Measurements from ENCODE around the gene ERBB4. TPM values are rescaled to one million over a fixed set of nuclear protein-coding genes. Genes with fewer than 3 reads are reported as not detected.

Gene ERBB4
- total and polyA plus RNA-seq, 7 donors: under 0.01 to 0.33 (median 0.08) TPM; not detected in 1

DNA sequence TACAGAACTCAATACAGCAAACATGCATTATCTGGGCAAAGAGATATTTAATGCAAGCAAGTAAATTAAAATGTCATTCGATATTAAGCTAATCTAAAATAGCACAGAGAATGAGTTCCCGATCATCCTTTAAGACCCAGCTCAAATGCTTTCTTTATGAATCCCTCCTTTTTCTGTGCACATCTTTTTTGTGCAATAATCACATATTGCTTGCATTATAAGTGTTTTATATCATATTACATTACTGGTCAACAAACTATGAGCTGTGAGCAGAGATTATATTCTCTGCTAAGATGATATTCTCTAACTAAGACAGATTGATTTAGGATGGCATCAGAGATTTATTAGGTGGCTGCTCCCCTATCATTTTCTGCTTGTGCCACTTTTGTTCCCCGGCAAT, 146.1 kb downstream of the ERBB4 start:
- 88 to 92% methylated on average over 3 of the region's 3 CpGs for WGBS, 2 donors
- Histone ChIP-seq H3K4me3 (no peak overlapping the region), H3K4me1 (no peaks in the 10 kb centered on the region), H3K9me3 (no peaks in the 10 kb centered on the region), H3K27me3 (no peaks in the 10 kb centered on the region), H3K36me3 (no peaks in the 10 kb centered on the region), H3K27ac (no peak overlapping the region)
- TF ChIP-seq POLR2A (IDR thresholded peaks at IDR 0.05): no peak
- TF ChIP-seq, protein P1, sequence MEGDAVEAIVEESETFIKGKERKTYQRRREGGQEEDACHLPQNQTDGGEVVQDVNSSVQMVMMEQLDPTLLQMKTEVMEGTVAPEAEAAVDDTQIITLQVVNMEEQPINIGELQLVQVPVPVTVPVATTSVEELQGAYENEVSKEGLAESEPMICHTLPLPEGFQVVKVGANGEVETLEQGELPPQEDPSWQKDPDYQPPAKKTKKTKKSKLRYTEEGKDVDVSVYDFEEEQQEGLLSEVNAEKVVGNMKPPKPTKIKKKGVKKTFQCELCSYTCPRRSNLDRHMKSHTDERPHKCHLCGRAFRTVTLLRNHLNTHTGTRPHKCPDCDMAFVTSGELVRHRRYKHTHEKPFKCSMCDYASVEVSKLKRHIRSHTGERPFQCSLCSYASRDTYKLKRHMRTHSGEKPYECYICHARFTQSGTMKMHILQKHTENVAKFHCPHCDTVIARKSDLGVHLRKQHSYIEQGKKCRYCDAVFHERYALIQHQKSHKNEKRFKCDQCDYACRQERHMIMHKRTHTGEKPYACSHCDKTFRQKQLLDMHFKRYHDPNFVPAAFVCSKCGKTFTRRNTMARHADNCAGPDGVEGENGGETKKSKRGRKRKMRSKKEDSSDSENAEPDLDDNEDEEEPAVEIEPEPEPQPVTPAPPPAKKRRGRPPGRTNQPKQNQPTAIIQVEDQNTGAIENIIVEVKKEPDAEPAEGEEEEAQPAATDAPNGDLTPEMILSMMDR (IDR thresholded peaks at IDR 0.05): no peak
- TF ChIP-seq POLR2AphosphoS5 (IDR thresholded peaks at IDR 0.05): no peak
- TF ChIP-seq EP300 (IDR thresholded peaks at IDR 0.05): no peak
- intact Hi-C loops (cut with DNase I): no loop called here
- no peak for DNase-seq

DNA sequence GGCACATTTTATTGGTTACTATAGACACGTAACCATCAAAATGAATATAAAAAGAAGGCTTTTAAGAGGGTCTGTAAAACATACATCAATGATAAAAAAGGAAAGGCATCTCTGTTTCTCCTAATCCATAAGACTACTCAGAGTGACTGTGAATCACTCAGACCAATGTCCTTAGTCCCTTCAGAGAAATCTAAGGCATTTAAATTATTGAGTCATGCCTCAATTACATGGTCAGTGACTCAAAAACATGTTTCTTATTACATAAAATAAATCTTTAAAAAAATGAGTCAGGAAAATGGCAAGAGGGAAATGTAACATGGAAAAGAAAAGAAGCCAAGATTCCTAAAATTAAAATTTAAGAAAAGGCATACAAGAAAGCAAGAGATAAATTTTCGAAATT, 146.6 kb downstream of the ERBB4 start:
- intact Hi-C loops (cut with DNase I): no loop called here
- WGBS, 2 donors: 58 to 72% methylated on average over 2 of the region's 2 CpGs
- no peak for DNase-seq
- Histone ChIP-seq H3K4me1 (no peaks in the 10 kb centered on the region), H3K27me3 (no peaks in the 10 kb centered on the region), H3K9me3 (no peaks in the 10 kb centered on the region), H3K4me3 (no peak overlapping the region), H3K36me3 (no peaks in the 10 kb centered on the region), H3K27ac (no peak overlapping the region)
- TF ChIP-seq POLR2A (IDR thresholded peaks at IDR 0.05) (no peak), POLR2AphosphoS5 (IDR thresholded peaks at IDR 0.05) (no peak), EP300 (IDR thresholded peaks at IDR 0.05) (no peak)
- TF ChIP-seq, protein P1 (IDR thresholded peaks at IDR 0.05): no peak

DNA sequence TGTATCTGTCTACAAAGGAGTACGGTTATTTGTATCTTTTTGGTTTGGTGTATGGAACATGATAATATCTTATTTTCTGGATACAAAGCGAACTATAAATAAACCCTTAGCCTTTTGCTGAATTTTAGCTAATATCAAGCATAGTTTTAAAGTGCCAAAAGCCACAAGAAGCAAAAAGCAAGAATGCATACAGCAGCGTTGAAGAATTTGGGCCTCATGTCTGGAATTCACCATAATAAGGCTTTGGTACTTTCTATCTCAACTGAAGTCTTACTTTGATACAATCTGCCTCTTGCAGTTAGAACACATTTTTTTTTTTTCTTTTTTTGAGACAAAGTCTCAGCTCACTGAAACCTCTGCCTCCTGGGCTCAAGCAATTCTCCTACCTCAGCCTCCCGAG, 151.5 kb downstream of the ERBB4 start:
- TF ChIP-seq EP300 (IDR thresholded peaks at IDR 0.05) (no peak), POLR2AphosphoS5 (IDR thresholded peaks at IDR 0.05) (no peak), POLR2A (IDR thresholded peaks at IDR 0.05) (no peak)
- TF ChIP-seq, protein P1 (IDR thresholded peaks at IDR 0.05): no peak
- 82 to 85% methylated on average over 4 of the region's 4 CpGs for WGBS, 2 donors
- H3K4me3 ChIP-seq: no peak overlapping the region
- no peaks in the 10 kb centered on the region for H3K9me3 ChIP-seq
- no peak overlapping the region for H3K27ac ChIP-seq
- no peaks in the 10 kb centered on the region for H3K27me3 ChIP-seq
- H3K4me1 ChIP-seq: no peaks in the 10 kb centered on the region
- no peak for DNase-seq
- no peaks in the 10 kb centered on the region for H3K36me3 ChIP-seq
- intact Hi-C loops (cut with DNase I): no loop called here

DNA sequence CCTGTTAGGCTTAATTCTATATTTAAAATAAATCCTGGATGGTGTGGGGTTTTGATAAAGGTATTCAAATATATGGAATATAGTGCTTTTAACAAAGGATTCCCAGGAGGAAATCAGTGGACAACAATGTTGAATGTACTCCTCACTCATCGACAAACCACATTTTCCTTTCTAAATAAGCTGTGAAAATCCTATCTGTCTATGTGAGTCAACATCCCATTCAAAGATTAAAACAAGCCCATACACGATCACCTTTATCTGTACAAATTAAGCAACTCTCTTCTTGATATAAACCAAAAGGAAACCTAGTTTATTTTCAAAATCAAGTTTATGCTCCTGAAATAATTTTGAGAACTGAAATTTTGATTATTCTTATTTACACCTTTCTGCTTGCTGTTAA, 153.4 kb downstream of the ERBB4 start:
- Histone ChIP-seq H3K4me1 (no peaks in the 10 kb centered on the region), H3K4me3 (no peak overlapping the region), H3K27ac (no peak overlapping the region), H3K27me3 (no peaks in the 10 kb centered on the region), H3K36me3 (no peaks in the 10 kb centered on the region), H3K9me3 (no peaks in the 10 kb centered on the region)
- TF ChIP-seq, protein P1 (IDR thresholded peaks at IDR 0.05): no peak
- no peak for TF ChIP-seq EP300 (IDR thresholded peaks at IDR 0.05)
- no peak for TF ChIP-seq POLR2AphosphoS5 (IDR thresholded peaks at IDR 0.05)
- TF ChIP-seq POLR2A (IDR thresholded peaks at IDR 0.05): no peak
- intact Hi-C loops (cut with DNase I): no loop called here
- no peak for DNase-seq
- 73 to 79% methylated on average over 2 of the region's 2 CpGs for WGBS, 2 donors

DNA sequence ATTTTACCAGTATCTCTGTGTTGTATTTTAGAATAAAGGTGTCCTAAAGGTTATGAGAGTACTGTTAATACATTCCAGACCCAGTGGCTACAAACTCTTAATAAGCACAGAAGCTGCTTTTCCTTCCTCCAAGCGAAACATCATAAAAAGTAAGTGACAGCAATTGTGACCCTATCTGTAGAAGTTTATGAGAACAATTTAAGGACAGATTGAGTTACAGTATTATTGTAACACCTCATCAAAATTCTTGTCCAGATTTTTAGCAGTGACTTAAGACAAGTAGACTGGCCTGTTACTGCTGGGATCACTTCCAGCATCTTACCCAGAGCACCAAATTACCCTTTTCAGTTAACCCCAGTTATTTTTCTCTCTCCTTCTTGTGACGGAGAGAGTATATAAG, 154.6 kb downstream of the ERBB4 start:
- H3K9me3 ChIP-seq: no peaks in the 10 kb centered on the region
- no peaks in the 10 kb centered on the region for H3K36me3 ChIP-seq
- WGBS, 2 donors: 61 to 80% methylated on average over 2 of the region's 2 CpGs
- H3K4me1 ChIP-seq: no peaks in the 10 kb centered on the region
- H3K27ac ChIP-seq: no peak overlapping the region
- DNase-seq: no peak
- TF ChIP-seq POLR2A (IDR thresholded peaks at IDR 0.05) (no peak), EP300 (IDR thresholded peaks at IDR 0.05) (no peak), POLR2AphosphoS5 (IDR thresholded peaks at IDR 0.05) (no peak)
- TF ChIP-seq, protein P1 (IDR thresholded peaks at IDR 0.05): no peak
- H3K27me3 ChIP-seq: no peaks in the 10 kb centered on the region
- intact Hi-C loops (cut with DNase I): no loop called here
- no peak overlapping the region for H3K4me3 ChIP-seq
